8988T (cell line): ENCODE results near the gene OPCML.
A peak's percentile ranks its signal among the peaks of the same experiment; 100 is the strongest.

Experiments used
- DNase-seq: peaks from one replicate; pipeline ENCODE4 v3.0.0; 2011

The OPCML gene

GRCh38 chr11:133107763-133108162 lies 424.5 kb downstream of the OPCML start:
- DNase-seq, result no peak

- DNase-seq, result no peak
Measured at GRCh38 chr11:133107136-133107535, 425.2 kb downstream of the OPCML start.

- no peak for DNase-seq
Measured at GRCh38 chr11:133106417-133106816, 425.9 kb downstream of the OPCML start.

- DNase-seq, result no peak
Measured at GRCh38 chr11:133104009-133104744, 428.1 kb downstream of the OPCML start.

GRCh38 chr11:133096981-133097380 lies 435.3 kb downstream of the OPCML start:
- no peak for DNase-seq

GRCh38 chr11:133086518-133086917 lies 445.8 kb downstream of the OPCML start:
- DNase-seq, result no peak

GRCh38 chr11:133082841-133083488 lies 449.3 kb downstream of the OPCML start:
- no peak for DNase-seq

GRCh38 chr11:133082453-133082781 lies 449.9 kb downstream of the OPCML start:
- DNase-seq, result no peak

- no peak for DNase-seq
Measured at GRCh38 chr11:133081730-133082452, 450.4 kb downstream of the OPCML start.

- DNase-seq, result no peak
Measured at GRCh38 chr11:133081020-133081419, 451.3 kb downstream of the OPCML start.

- peak; percentile 49 for DNase-seq
Measured at GRCh38 chr11:133078591-133079404, 453.5 kb downstream of the OPCML start.

- no peak for DNase-seq
Measured at GRCh38 chr11:133078012-133078411, 454.3 kb downstream of the OPCML start.

GRCh38 chr11:133075351-133075750 lies 456.9 kb downstream of the OPCML start:
- no peak for DNase-seq

- no peak for DNase-seq
Measured at GRCh38 chr11:133072858-133073582, 459.3 kb downstream of the OPCML start.

GRCh38 chr11:133072378-133072777 lies 459.9 kb downstream of the OPCML start:
- DNase-seq, result no peak

- no peak for DNase-seq
Measured at GRCh38 chr11:133070791-133071190, 461.5 kb downstream of the OPCML start.

- no peak for DNase-seq
Measured at GRCh38 chr11:133070021-133070713, 462.1 kb downstream of the OPCML start.

GRCh38 chr11:133065847-133066485 lies 466.3 kb downstream of the OPCML start:
- DNase-seq, result no peak

GRCh38 chr11:133064961-133065360 lies 467.3 kb downstream of the OPCML start:
- DNase-seq, result no peak

- DNase-seq, result no peak
Measured at GRCh38 chr11:133064152-133064877, 468.0 kb downstream of the OPCML start.

GRCh38 chr11:133058501-133058900 lies 473.8 kb downstream of the OPCML start:
- no peak for DNase-seq
